ENCODE data around the gene SIAH2. TPM values are rescaled to one million over a fixed set of nuclear protein-coding genes. Genes with fewer than 3 reads are reported as not detected.

Gene SIAH2
- total RNA-seq, 2 experiments from 2014 or later: 89.1 to 94.4 TPM

DNA sequence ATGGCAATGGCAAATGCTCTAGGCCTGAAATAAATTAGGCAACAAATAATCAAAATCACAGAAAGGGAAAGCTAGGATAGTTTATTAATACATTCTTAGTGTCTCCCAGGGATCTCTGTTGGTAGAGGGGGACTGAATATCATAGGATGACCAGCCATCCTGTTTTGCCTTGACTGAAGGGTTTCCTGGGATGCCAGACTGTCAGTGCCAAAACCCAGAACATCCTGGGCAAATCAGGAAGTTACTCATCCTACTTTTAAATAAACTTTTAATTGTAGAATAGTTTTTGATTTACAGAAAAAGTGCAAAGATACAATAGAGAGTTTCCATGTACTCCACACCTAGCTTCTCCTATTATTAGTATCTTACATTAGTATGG, 21.8 kb upstream of the SIAH2 start:
- Mint-ChIP-seq H3K4me1 (peaks cover 31% of the 10 kb centered on the region), H3K4me3 (no peak overlapping the region), H3K9me3 (no peaks in the 10 kb centered on the region), H3K27me3 (peaks cover 18% of the 10 kb centered on the region), H3K36me3 (no peaks in the 10 kb centered on the region), H3K27ac (peak overlapping the region; percentile 88)
- DNase-seq: no peak

- Mint-ChIP-seq H3K36me3 (no peaks in the 10 kb centered on the region), H3K27ac (peak overlapping the region; percentile 88), H3K4me3 (no peak overlapping the region), H3K4me1 (peaks cover 31% of the 10 kb centered on the region), H3K27me3 (peaks cover 15% of the 10 kb centered on the region), H3K9me3 (no peaks in the 10 kb centered on the region)
- no peak for DNase-seq
These were observed 21.2 kb upstream of the SIAH2 start for GRCh38 chr3:150783920-150784746.

GRCh38 chr3:150783316-150783715, 20.3 kb upstream of the SIAH2 start:
- peaks cover 31% of the 10 kb centered on the region for H3K4me1 Mint-ChIP-seq
- no peak overlapping the region for H3K4me3 Mint-ChIP-seq
- H3K27me3 Mint-ChIP-seq: peaks cover 12% of the 10 kb centered on the region
- no peaks in the 10 kb centered on the region for H3K9me3 Mint-ChIP-seq
- DNase-seq: no peak
- H3K27ac Mint-ChIP-seq: peak overlapping the region; percentile 32
- no peaks in the 10 kb centered on the region for H3K36me3 Mint-ChIP-seq

DNA sequence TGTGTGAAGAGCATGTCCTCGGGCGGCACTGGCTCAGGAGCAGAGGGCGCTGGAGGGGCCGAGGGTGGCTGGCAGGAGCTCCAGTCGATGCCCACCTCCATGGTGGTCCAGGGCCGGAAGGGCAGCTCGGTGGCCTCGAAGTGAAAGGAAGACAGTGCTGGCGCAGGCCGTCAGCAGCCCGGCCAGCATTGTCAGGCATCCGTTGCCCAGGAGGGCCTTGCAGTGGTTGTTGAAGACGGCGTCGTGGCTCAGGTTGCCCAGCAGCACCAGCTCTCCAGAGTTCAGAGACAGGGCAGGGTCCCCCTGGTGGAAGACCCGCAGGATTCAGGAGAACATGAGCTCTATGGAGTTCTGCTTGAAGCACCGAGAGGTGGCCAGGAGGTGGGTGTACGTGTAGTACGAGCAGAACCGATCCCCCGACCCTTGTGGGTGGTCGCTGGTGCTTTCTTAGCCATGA, 16.5 kb upstream of the SIAH2 start:
- H3K9me3 Mint-ChIP-seq: no peaks in the 10 kb centered on the region
- H3K36me3 Mint-ChIP-seq: no peaks in the 10 kb centered on the region
- peaks cover 7% of the 10 kb centered on the region for H3K4me1 Mint-ChIP-seq
- no peak overlapping the region for H3K4me3 Mint-ChIP-seq
- H3K27ac Mint-ChIP-seq: no peak overlapping the region
- DNase-seq: no peak
- peaks cover 3% of the 10 kb centered on the region for H3K27me3 Mint-ChIP-seq

- Mint-ChIP-seq H3K36me3 (no peaks in the 10 kb centered on the region), H3K27me3 (peaks cover 3% of the 10 kb centered on the region)
These were observed 15.9 kb upstream of the SIAH2 start for GRCh38 chr3:150778793-150779401.

GRCh38 chr3:150775001-150775599, 12.1 kb upstream of the SIAH2 start:
- Mint-ChIP-seq H3K9me3 (no peaks in the 10 kb centered on the region), H3K4me3 (no peak overlapping the region), H3K4me1 (no peaks in the 10 kb centered on the region), H3K27me3 (no peaks in the 10 kb centered on the region), H3K36me3 (no peaks in the 10 kb centered on the region), H3K27ac (no peak overlapping the region)
- no peak for DNase-seq

More at GRCh38 chr3:150778793-150779401, 15.9 kb upstream of the SIAH2 start:
- Mint-ChIP-seq H3K4me1 (peaks cover 3% of the 10 kb centered on the region), H3K27ac (no peak overlapping the region), H3K4me3 (no peak overlapping the region), H3K9me3 (no peaks in the 10 kb centered on the region)
- no peak for DNase-seq

DNA sequence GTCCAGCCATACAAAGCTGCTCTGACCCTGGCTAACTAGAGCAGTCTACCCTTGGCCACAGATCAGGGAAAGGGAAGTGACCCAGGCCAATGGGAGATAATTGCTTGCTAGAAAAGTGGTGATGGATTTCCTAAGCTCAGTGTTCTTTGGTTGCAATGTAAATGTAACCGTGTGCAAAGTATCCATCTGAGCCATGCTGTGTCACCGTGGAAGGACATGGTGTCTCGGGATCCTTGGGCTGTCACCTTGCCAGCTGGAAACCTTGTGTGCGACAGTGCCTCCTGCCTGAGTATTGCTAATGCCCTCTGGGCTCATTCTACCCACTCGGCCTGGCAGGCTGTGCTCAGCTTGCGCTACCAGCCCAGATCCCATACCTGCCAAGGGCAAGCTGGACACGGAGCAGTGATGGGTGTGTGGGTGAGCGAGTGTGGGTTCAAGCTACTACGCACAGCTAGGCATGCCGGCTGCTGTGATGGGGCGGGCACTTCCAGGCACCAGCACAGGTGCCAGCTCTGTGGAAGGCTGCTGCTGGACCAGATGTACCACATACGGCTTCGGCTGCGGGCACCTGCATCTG, 10.7 kb upstream of the SIAH2 start:
- no peaks in the 10 kb centered on the region for H3K4me1 Mint-ChIP-seq
- no peak overlapping the region for H3K27ac Mint-ChIP-seq
- H3K27me3 Mint-ChIP-seq: no peaks in the 10 kb centered on the region
- H3K4me3 Mint-ChIP-seq: no peak overlapping the region
- H3K36me3 Mint-ChIP-seq: no peaks in the 10 kb centered on the region
- DNase-seq: no peak
- H3K9me3 Mint-ChIP-seq: no peaks in the 10 kb centered on the region

GRCh38 chr3:150771600-150771999, 8.6 kb upstream of the SIAH2 start:
- Mint-ChIP-seq H3K4me1 (peaks cover 12% of the 10 kb centered on the region), H3K4me3 (no peak overlapping the region), H3K36me3 (no peaks in the 10 kb centered on the region), H3K27me3 (no peaks in the 10 kb centered on the region), H3K9me3 (no peaks in the 10 kb centered on the region), H3K27ac (no peak overlapping the region)
- DNase-seq: no peak

DNA sequence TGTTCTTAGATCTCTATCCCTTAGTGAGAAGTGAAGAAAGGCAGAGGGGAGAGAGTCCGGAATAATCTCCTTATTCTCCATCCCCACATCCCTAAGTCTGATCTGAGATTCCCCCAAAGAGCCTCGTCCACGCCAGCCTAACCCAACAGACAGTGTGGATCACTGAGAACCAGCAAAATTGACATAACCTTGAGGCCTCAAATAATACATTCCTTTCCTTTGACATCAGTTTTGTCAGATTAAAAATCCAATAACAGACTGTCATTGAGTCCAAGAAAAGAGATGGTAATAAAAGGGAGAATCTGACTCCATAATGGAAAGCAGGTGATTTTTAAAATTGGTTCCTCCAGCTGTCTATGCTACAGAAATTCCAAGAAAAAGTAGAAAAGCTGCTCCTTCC, 7.7 kb upstream of the SIAH2 start:
- DNase-seq: no peak
- Mint-ChIP-seq H3K4me1 (peaks cover 21% of the 10 kb centered on the region), H3K27ac (no peak overlapping the region), H3K27me3 (no peaks in the 10 kb centered on the region), H3K36me3 (peaks cover 3% of the 10 kb centered on the region), H3K9me3 (no peaks in the 10 kb centered on the region), H3K4me3 (no peak overlapping the region)

- Mint-ChIP-seq H3K27ac (peak overlapping the region; percentile 86), H3K36me3 (peaks cover 20% of the 10 kb centered on the region)
- no peak for DNase-seq
These were observed 3.8 kb upstream of the SIAH2 start for GRCh38 chr3:150766742-150767141.

DNA sequence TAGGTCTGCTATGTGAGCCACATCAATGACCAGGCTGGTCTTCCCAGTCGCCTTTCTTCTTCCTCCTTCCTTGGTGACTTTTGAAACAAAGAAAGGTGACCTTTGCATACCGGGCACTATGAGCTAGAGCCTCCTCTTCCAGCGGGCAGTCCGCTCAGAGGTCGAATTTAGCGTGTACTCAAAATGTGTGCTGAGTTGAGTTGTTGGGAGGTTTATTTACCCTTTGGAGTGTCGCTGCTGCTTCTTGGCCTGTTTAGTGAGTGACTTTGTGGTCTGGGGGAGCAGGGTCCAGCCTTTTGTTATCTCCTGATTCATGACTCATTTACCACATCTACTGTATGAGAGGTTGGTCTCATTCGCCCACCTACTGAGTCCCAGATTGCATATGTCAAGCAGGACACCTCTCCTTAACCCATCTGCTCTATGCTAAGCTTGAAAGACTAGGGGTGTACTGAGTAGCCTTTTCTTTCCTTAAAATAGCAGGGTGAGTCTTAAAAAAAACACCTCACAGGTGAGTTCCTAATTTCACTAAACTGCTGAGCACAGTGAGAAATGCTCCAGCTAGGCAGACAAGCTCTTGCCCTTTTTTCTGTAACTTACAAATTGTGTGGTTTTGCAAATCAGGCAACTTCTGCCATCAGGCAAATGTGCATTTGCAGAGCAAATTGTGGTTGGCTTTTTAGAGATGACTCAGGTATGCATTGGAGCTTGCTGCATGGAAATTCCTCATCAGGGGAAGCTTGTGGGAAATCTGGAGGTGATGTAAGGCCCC, 3.2 kb upstream of the SIAH2 start:
- Mint-ChIP-seq H3K27ac (peak overlapping the region; percentile 86), H3K4me3 (peak overlapping the region; percentile 100), H3K36me3 (peaks cover 26% of the 10 kb centered on the region), H3K9me3 (no peaks in the 10 kb centered on the region), H3K4me1 (peaks cover 37% of the 10 kb centered on the region), H3K27me3 (peaks cover 4% of the 10 kb centered on the region)
- DNase-seq: peak; percentile 43

More at GRCh38 chr3:150766742-150767141, 3.8 kb upstream of the SIAH2 start:
- peak overlapping the region; percentile 16 for H3K4me3 Mint-ChIP-seq
- peaks cover 37% of the 10 kb centered on the region for H3K4me1 Mint-ChIP-seq
- H3K27me3 Mint-ChIP-seq: peaks cover 4% of the 10 kb centered on the region
- H3K9me3 Mint-ChIP-seq: no peaks in the 10 kb centered on the region

- Mint-ChIP-seq H3K4me3 (peak overlapping the region; percentile 100), H3K27ac (peak overlapping the region; percentile 100), H3K9me3 (no peaks in the 10 kb centered on the region), H3K36me3 (peaks cover 36% of the 10 kb centered on the region), H3K4me1 (peaks cover 44% of the 10 kb centered on the region), H3K27me3 (peaks cover 4% of the 10 kb centered on the region)
- no peak for DNase-seq
These were observed 2.0 kb upstream of the SIAH2 start for GRCh38 chr3:150764967-150765366.

- H3K9me3 Mint-ChIP-seq: no peaks in the 10 kb centered on the region
- peaks cover 4% of the 10 kb centered on the region for H3K27me3 Mint-ChIP-seq
- peak overlapping the region; percentile 100 for H3K27ac Mint-ChIP-seq
- H3K4me3 Mint-ChIP-seq: peak overlapping the region; percentile 100
- DNase-seq: no peak
- peaks cover 40% of the 10 kb centered on the region for H3K36me3 Mint-ChIP-seq
- H3K4me1 Mint-ChIP-seq: peaks cover 47% of the 10 kb centered on the region
These were observed 1.6 kb upstream of the SIAH2 start for GRCh38 chr3:150764566-150764965.

GRCh38 chr3:150763841-150764483, 993 bp upstream of the SIAH2 start:
- Mint-ChIP-seq H3K4me1 (peaks cover 53% of the 10 kb centered on the region), H3K27me3 (peaks cover 4% of the 10 kb centered on the region), H3K27ac (peak overlapping the region; percentile 100), H3K9me3 (no peaks in the 10 kb centered on the region), H3K36me3 (peaks cover 46% of the 10 kb centered on the region), H3K4me3 (peak overlapping the region; percentile 100)
- DNase-seq: peak; percentile 49

Data from activated naive CD8-positive, alpha-beta T cell treated with anti-CD3 and anti-CD28 coated beads for 36 hours (primary cell).